Measurements from ENCODE around the gene BSDC1.

The BSDC1 gene

DNA sequence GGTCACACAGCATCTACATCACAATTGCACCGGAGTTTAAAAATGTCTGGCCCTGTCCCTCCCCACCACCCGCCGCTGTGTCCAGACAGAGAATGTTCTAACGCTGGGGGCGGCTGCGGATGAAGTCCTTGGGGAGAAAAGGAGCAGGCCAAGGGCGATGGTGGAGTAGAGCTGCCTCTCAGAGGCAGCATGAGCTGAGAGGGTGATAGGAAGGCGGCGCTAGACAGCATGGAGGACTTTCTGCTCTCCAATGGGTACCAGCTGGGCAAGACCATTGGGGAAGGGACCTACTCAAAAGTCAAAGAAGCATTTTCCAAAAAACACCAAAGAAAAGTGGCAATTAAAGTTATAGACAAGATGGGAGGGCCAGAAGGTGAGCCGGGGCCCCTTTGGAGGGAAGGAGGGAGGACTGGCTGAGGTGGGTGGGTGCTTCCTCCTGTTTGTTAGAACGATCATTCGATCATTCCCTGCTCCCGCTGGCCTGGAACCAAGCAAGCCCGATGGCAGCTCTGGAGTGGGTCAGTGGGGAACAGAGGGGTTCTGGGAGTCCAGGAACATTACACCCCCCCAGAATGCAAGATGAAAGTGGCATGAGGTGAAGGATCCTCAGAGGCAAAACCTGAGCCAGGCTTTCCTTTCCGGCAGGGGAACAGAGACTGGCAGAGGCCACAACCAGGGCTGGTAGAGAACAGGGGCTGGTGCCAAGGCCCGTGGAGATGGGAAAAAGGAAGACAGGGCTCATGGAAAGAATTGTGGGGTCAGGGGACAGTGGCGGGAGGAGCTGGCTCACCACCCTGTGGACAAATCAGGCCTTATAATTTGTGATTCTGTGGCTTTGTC lies 31.5 kb downstream of the BSDC1 start, which contains the start of the genes FAM229A and TSSK3:
TSS of gene FAM229A (minus strand) at position 12 of the 840 bp plus-strand sequence. CDS start 394 bp downstream, outside the sequence.
TSS of gene TSSK3 (plus strand) at position 66 of the 840 bp plus-strand sequence. CDS start at position 229, 163 bp downstream.
- Histone ChIP-seq H3K36me3 (replicated peaks; ENCODE audit: low read depth, low read length) (peaks cover 6% of the 10 kb centered on the region), H3K79me2 (ENCODE audit: low read length) (no peaks in the 10 kb centered on the region), H3K9ac (ENCODE audit: low read length) (no peak within 1 kb of the TSS), H3K4me3 (ENCODE audit: low read length) (no peak within 1 kb of the TSS), H2AFZ (ENCODE audit: low read depth, low read length) (no peak within 1 kb of the TSS), H4K20me1 (ENCODE audit: insufficient read depth, low read length) (no peaks in the 10 kb centered on the region), H3K9me3 (ENCODE audit: insufficient read depth, low read length) (no peaks in the 10 kb centered on the region), H3K4me1 (ENCODE audit: low read length) (no peaks in the 10 kb centered on the region), H3K27me3 (ENCODE audit: low read depth, low read length) (no peaks in the 10 kb centered on the region), H3K4me2 (ENCODE audit: low read length) (no peak within 1 kb of the TSS), H3K27ac (ENCODE audit: low read length) (no peak within 1 kb of the TSS)
- TF ChIP-seq, protein P1, sequence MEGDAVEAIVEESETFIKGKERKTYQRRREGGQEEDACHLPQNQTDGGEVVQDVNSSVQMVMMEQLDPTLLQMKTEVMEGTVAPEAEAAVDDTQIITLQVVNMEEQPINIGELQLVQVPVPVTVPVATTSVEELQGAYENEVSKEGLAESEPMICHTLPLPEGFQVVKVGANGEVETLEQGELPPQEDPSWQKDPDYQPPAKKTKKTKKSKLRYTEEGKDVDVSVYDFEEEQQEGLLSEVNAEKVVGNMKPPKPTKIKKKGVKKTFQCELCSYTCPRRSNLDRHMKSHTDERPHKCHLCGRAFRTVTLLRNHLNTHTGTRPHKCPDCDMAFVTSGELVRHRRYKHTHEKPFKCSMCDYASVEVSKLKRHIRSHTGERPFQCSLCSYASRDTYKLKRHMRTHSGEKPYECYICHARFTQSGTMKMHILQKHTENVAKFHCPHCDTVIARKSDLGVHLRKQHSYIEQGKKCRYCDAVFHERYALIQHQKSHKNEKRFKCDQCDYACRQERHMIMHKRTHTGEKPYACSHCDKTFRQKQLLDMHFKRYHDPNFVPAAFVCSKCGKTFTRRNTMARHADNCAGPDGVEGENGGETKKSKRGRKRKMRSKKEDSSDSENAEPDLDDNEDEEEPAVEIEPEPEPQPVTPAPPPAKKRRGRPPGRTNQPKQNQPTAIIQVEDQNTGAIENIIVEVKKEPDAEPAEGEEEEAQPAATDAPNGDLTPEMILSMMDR (IDR thresholded peaks at IDR 0.05; ENCODE audit: low read depth, low read length), result no peak
- TF ChIP-seq EZH2phosphoT487 (IDR thresholded peaks at IDR 0.05; ENCODE audit: low read depth), result no peak

- Histone ChIP-seq H3K4me2 (ENCODE audit: low read length) (no peak overlapping the region), H3K27me3 (ENCODE audit: low read depth, low read length) (no peaks in the 10 kb centered on the region), H3K79me2 (ENCODE audit: low read length) (no peaks in the 10 kb centered on the region), H3K9ac (ENCODE audit: low read length) (no peak overlapping the region), H3K9me3 (ENCODE audit: insufficient read depth, low read length) (no peaks in the 10 kb centered on the region), H4K20me1 (ENCODE audit: insufficient read depth, low read length) (no peaks in the 10 kb centered on the region), H3K4me1 (ENCODE audit: low read length) (no peaks in the 10 kb centered on the region), H3K4me3 (ENCODE audit: low read length) (no peak overlapping the region), H3K27ac (ENCODE audit: low read length) (no peak overlapping the region), H2AFZ (ENCODE audit: low read depth, low read length) (no peak overlapping the region), H3K36me3 (replicated peaks; ENCODE audit: low read depth, low read length) (peaks cover 3% of the 10 kb centered on the region)
- no peak for TF ChIP-seq EZH2phosphoT487 (IDR thresholded peaks at IDR 0.05; ENCODE audit: low read depth)
- TF ChIP-seq, protein P1 (IDR thresholded peaks at IDR 0.05; ENCODE audit: low read depth, low read length), result no peak
Observed at GRCh38 chr1:32361674-32362473, 32.4 kb downstream of the BSDC1 start.

GRCh38 chr1:32361308-32361673 lies 33.0 kb downstream of the BSDC1 start:
- H3K79me2 ChIP-seq (ENCODE audit: low read length), result no peaks in the 10 kb centered on the region
- TF ChIP-seq, protein P1 (IDR thresholded peaks at IDR 0.05; ENCODE audit: low read depth, low read length), result no peak
- TF ChIP-seq EZH2phosphoT487 (IDR thresholded peaks at IDR 0.05; ENCODE audit: low read depth), result no peak
- H3K4me2 ChIP-seq (ENCODE audit: low read length), result no peak overlapping the region
- no peaks in the 10 kb centered on the region for H3K4me1 ChIP-seq (ENCODE audit: low read length)
- H3K9me3 ChIP-seq (ENCODE audit: insufficient read depth, low read length), result no peaks in the 10 kb centered on the region
- no peaks in the 10 kb centered on the region for H4K20me1 ChIP-seq (ENCODE audit: insufficient read depth, low read length)
- H3K9ac ChIP-seq (ENCODE audit: low read length), result no peak overlapping the region
- H3K4me3 ChIP-seq (ENCODE audit: low read length), result no peak overlapping the region
- H2AFZ ChIP-seq (ENCODE audit: low read depth, low read length), result no peak overlapping the region
- H3K36me3 ChIP-seq (replicated peaks; ENCODE audit: low read depth, low read length), result no peaks in the 10 kb centered on the region
- no peaks in the 10 kb centered on the region for H3K27me3 ChIP-seq (ENCODE audit: low read depth, low read length)
- H3K27ac ChIP-seq (ENCODE audit: low read length), result no peak overlapping the region

- H3K9me3 ChIP-seq (ENCODE audit: insufficient read depth, low read length), result no peaks in the 10 kb centered on the region
- TF ChIP-seq, protein P1 (IDR thresholded peaks at IDR 0.05; ENCODE audit: low read depth, low read length), result no peak
- TF ChIP-seq EZH2phosphoT487 (IDR thresholded peaks at IDR 0.05; ENCODE audit: low read depth), result no peak
- H3K4me2 ChIP-seq (ENCODE audit: low read length), result no peak overlapping the region
- H3K36me3 ChIP-seq (replicated peaks; ENCODE audit: low read depth, low read length), result no peaks in the 10 kb centered on the region
- H3K27ac ChIP-seq (ENCODE audit: low read length), result no peak overlapping the region
- no peaks in the 10 kb centered on the region for H4K20me1 ChIP-seq (ENCODE audit: insufficient read depth, low read length)
- no peak overlapping the region for H3K4me3 ChIP-seq (ENCODE audit: low read length)
- H2AFZ ChIP-seq (ENCODE audit: low read depth, low read length), result no peak overlapping the region
- no peaks in the 10 kb centered on the region for H3K4me1 ChIP-seq (ENCODE audit: low read length)
- H3K79me2 ChIP-seq (ENCODE audit: low read length), result no peaks in the 10 kb centered on the region
- no peaks in the 10 kb centered on the region for H3K27me3 ChIP-seq (ENCODE audit: low read depth, low read length)
- H3K9ac ChIP-seq (ENCODE audit: low read length), result no peak overlapping the region
Observed at GRCh38 chr1:32358435-32358834, 35.8 kb downstream of the BSDC1 start.

Data from OCI-LY3 (cell line).